Sigmoid colon (tissue), 3 donors: ENCODE measurements around the gene UBTD2.

Source experiments
- CTCF ChIP-seq, 4 experiments: fragments of 450-650 bp in 3 of 4; fragments of 200-600 bp in 1 of 4; IDR thresholded peaks; one replicate each; pipeline ENCODE4 v1.5.1; 2016 to 2019; ENCODE audit warnings: antibody characterized with exemption in 4 of 4, mild to moderate bottlenecking in 3 of 4, moderate library complexity in 2 of 4
- POLR2A ChIP-seq, 2 donors: fragments of 450-650 bp; IDR thresholded peaks; one replicate each; pipeline ENCODE4 v1.6.1; 2016; ENCODE audit warnings: antibody characterized with exemption in 2 of 2, mild to moderate bottlenecking in 2 of 2, moderate library complexity in 2 of 2

- no peak for TF ChIP-seq CTCF (IDR thresholded peaks at IDR 0.05)
- no peak for TF ChIP-seq POLR2A (IDR thresholded peaks at IDR 0.05)
Observed at GRCh38 chr5:172281346-172281745, 2.2 kb downstream of the UBTD2 start.
